HL-60 (cell line): Measurements from ENCODE around the gene SCIMP.
"Not testable (repeated sequence)": the region's sequence is repeated elsewhere in the genome, so short reads cannot be mapped to it uniquely, and the experiment has no call there.

Experiments used
- DNase-seq, 2 experiments: peaks; one replicate each; pipeline ENCODE4 v3.0.0-alpha.2; 2010 to 2020; ENCODE audit warnings: low read depth in 1 of 2, low spot score in 1 of 2
- H3K27ac ChIP-seq: fragments of 250-450 bp; sonication (Bioruptor Pico); replicated peaks from 2 replicates; pipeline ENCODE4 v1.5.1; 2020; ENCODE audit warnings: mild to moderate bottlenecking, moderate library complexity
- H3K27me3 ChIP-seq: fragments of 250-450 bp; sonication (Bioruptor Pico); 2 replicates; pipeline ENCODE4 v1.5.1; 2021; ENCODE audit warnings: mild to moderate bottlenecking, moderate library complexity; ENCODE audit not compliant: insufficient read depth, poor library complexity, severe bottlenecking
- H3K4me3 ChIP-seq: replicated peaks from 2 replicates; pipeline ENCODE4 v1.5.1; 2011; ENCODE audit warnings: mild to moderate bottlenecking, control low read depth, low read length; ENCODE audit not compliant: insufficient read depth
- CTCF ChIP-seq: IDR thresholded peaks from one replicate; pipeline ENCODE4 v1.5.1; 2011; ENCODE audit warnings: low read length, control low read depth, inconsistent platforms; ENCODE audit not compliant: insufficient read depth
- POLR2AphosphoS5 ChIP-seq: IDR thresholded peaks from 2 replicates; pipeline ENCODE4 v1.6.1; 2012; ENCODE audit warnings: low read depth
- REST ChIP-seq: IDR thresholded peaks from 2 replicates; pipeline ENCODE4 v1.6.1; 2012; ENCODE audit warnings: low read depth; ENCODE audit not compliant: insufficient replicate concordance
- SPI1 ChIP-seq: IDR thresholded peaks from 2 replicates; pipeline ENCODE4 v1.6.1; 2012; ENCODE audit warnings: low read depth, mild to moderate bottlenecking, borderline replicate concordance

The SCIMP gene

GRCh38 chr17:5164436-5164835 lies 70.2 kb downstream of the SCIMP start:
- Histone ChIP-seq H3K4me3 (no peak overlapping the region), H3K27me3 (no peaks in the 10 kb centered on the region), H3K27ac (no peak overlapping the region)
- no peak for DNase-seq
- no peak for TF ChIP-seq SPI1
- no peak for TF ChIP-seq REST
- no peak for TF ChIP-seq CTCF
- TF ChIP-seq POLR2AphosphoS5, result no peak

- not testable (repeated sequence) for H3K27me3 ChIP-seq, H3K27ac ChIP-seq, DNase-seq, H3K4me3 ChIP-seq
These were observed 72.9 kb downstream of the SCIMP start for GRCh38 chr17:5161793-5162192.

GRCh38 chr17:5160702-5161101 lies 74.0 kb downstream of the SCIMP start:
- not testable (repeated sequence) for DNase-seq

More at GRCh38 chr17:5160702-5161101, 74.0 kb downstream of the SCIMP start:
- H3K4me3 ChIP-seq, H3K27ac ChIP-seq, H3K27me3 ChIP-seq: not testable (repeated sequence)
